IMR-90 (cell line): ENCODE results near the gene PGK1. TPM values are rescaled to one million over a fixed set of nuclear protein-coding genes. Genes with fewer than 3 reads are reported as not detected.
"Not testable (repeated sequence)": the region's sequence is repeated elsewhere in the genome, so short reads cannot be mapped to it uniquely, and the experiment has no call there.

ENCODE experiments used
- ATAC-seq: fragments of 200-7000 bp; cut with Tn5 transposase; 2 replicates; pipeline ENCODE4 v1.9.1; 2020; ENCODE audit warnings: low read depth, mild to moderate bottlenecking, moderate library complexity
- BruUV-seq: library from RNA; stranded (reverse); fragments of 400-500 nt; replicated peaks from 2 replicates; lab custom pipeline; 2021; lab: Mats Ljungman, UMichigan
- CTCF ChIA-PET: fragments of 300-600 bp; formaldehyde crosslinking; extraction: SDS; loops from one replicate; lab custom pipeline; 2021; ENCODE audit warnings: antibody characterized with exemption; lab: Yijun Ruan, JAX
- POLR2A ChIA-PET: fragments of 300-600 bp; sonication (Branson Sonifier 250); formaldehyde crosslinking; loops from one replicate; lab custom pipeline; 2022; ENCODE audit warnings: antibody characterized with exemption; ENCODE audit not compliant: unreplicated experiment; lab: Charles Lee
- DNase-seq: peaks from one replicate; pipeline ENCODE4 v3.0.0; 2013
- H2AFZ ChIP-seq: replicated peaks from 2 replicates; pipeline ENCODE3; 2013; ENCODE audit warnings: low read length, mild to moderate bottlenecking; ENCODE audit not compliant: poor library complexity
- H2AK5ac ChIP-seq: 2 replicates; pipeline ENCODE4 v1.6.1; 2013; ENCODE audit warnings: low read depth, low read length, inconsistent platforms
- H2AK9ac ChIP-seq: replicated peaks from 2 replicates; pipeline ENCODE3; 2013; ENCODE audit warnings: mild to moderate bottlenecking, low read depth, low read length, moderate library complexity; ENCODE audit not compliant: poor library complexity
- H2BK120ac ChIP-seq: 2 replicates; pipeline ENCODE4 v1.6.1; 2013; ENCODE audit warnings: low read depth, low read length, inconsistent platforms
- H2BK15ac ChIP-seq: 3 replicates; pipeline ENCODE4 v1.6.1; 2013; ENCODE audit warnings: low read depth, low read length, inconsistent platforms
- H2BK20ac ChIP-seq: 2 replicates; pipeline ENCODE4 v1.6.1; 2013; ENCODE audit warnings: low read depth, mild to moderate bottlenecking, inconsistent platforms, low read length, moderate library complexity
- H2BK5ac ChIP-seq: 2 replicates; pipeline ENCODE4 v1.6.1; 2013; ENCODE audit warnings: mild to moderate bottlenecking, low read depth, low read length, inconsistent platforms; ENCODE audit not compliant: poor library complexity, severe bottlenecking
- H3K14ac ChIP-seq: replicated peaks from 2 replicates; pipeline ENCODE4 v1.6.1; 2013; ENCODE audit warnings: low read depth, low read length, inconsistent platforms
- H3K18ac ChIP-seq: 2 replicates; pipeline ENCODE4 v1.6.1; 2013; ENCODE audit warnings: low read depth, low read length, control low read depth
- H3K23ac ChIP-seq: 2 replicates; pipeline ENCODE4 v1.6.1; 2013; ENCODE audit warnings: low read depth, low read length, inconsistent platforms
- H3K27ac ChIP-seq: 2 replicates; pipeline ENCODE4 v1.5.1; 2013; ENCODE audit warnings: mild to moderate bottlenecking, control low read depth, low read length; ENCODE audit not compliant: insufficient read depth
- H3K27me3 ChIP-seq: 2 replicates; pipeline ENCODE4 v1.6.1; 2013; ENCODE audit warnings: low read length; ENCODE audit not compliant: control insufficient read depth, insufficient read depth
- H3K36me3 ChIP-seq: 2 replicates; pipeline ENCODE4 v1.6.1; 2013; ENCODE audit warnings: low read length, mixed read lengths; ENCODE audit not compliant: control insufficient read depth, insufficient read depth
- H3K4ac ChIP-seq: 2 replicates; pipeline ENCODE4 v1.6.1; 2013; ENCODE audit warnings: low read depth, low read length, inconsistent platforms
- H3K4me1 ChIP-seq: 2 replicates; pipeline ENCODE4 v1.6.1; 2013; ENCODE audit warnings: low read length, mixed read lengths; ENCODE audit not compliant: control insufficient read depth, insufficient read depth
- H3K4me2 ChIP-seq: 2 replicates; pipeline ENCODE4 v1.6.1; 2013; ENCODE audit warnings: low read depth, mild to moderate bottlenecking, control low read depth, low read length, moderate library complexity
- H3K4me3 ChIP-seq: 2 replicates; pipeline ENCODE4 v1.5.1; 2013; ENCODE audit warnings: low read depth, mild to moderate bottlenecking, control low read depth, low read length, moderate library complexity; ENCODE audit not compliant: insufficient read depth
- H3K56ac ChIP-seq: 2 replicates; pipeline ENCODE4 v1.6.1; 2013; ENCODE audit warnings: low read length, inconsistent platforms; ENCODE audit not compliant: insufficient read depth; ENCODE audit errors: extremely low read depth
- H3K79me1 ChIP-seq, 2 experiments: 2 replicates each; pipeline ENCODE4 v1.6.1; 2013; ENCODE audit warnings: low read length in 2 of 2, inconsistent platforms in 1 of 2, low read depth in 1 of 2
- H3K9ac ChIP-seq: 2 replicates; pipeline ENCODE4 v1.6.1; 2013; ENCODE audit warnings: low read depth, low read length, control low read depth
- H3K9me1 ChIP-seq: 2 replicates; pipeline ENCODE4 v1.6.1; 2013; ENCODE audit warnings: low read length, inconsistent platforms; ENCODE audit not compliant: insufficient read depth
- H3K9me3 ChIP-seq: 2 replicates; pipeline ENCODE4 v1.6.1; 2013; ENCODE audit warnings: low read length; ENCODE audit not compliant: control insufficient read depth, insufficient read depth
- H4K20me1 ChIP-seq: 2 replicates; pipeline ENCODE4 v1.6.1; 2013; ENCODE audit warnings: low read length, inconsistent platforms; ENCODE audit not compliant: insufficient read depth
- H4K5ac ChIP-seq: 2 replicates; pipeline ENCODE4 v1.6.1; 2013; ENCODE audit warnings: mild to moderate bottlenecking, low read depth, low read length, control low read depth
- H4K8ac ChIP-seq, 2 experiments: 2 replicates each; pipeline ENCODE4 v1.6.1; 2013; ENCODE audit warnings: low read depth in 2 of 2, low read length in 2 of 2, control low read depth in 1 of 2, inconsistent platforms in 1 of 2
- H4K91ac ChIP-seq: 2 replicates; pipeline ENCODE4 v1.6.1; 2013; ENCODE audit warnings: low read depth, low read length, inconsistent platforms; ENCODE audit not compliant: insufficient read depth
- dilution Hi-C: fragments of 300-500 bp; cut with HindIII; formaldehyde crosslinking; loops from one replicate; pipeline ENCODE4 v1.14.3; 2018; ENCODE audit warnings: low sequenced_read_pairs; ENCODE audit not compliant: unreplicated experiment
- in situ Hi-C: fragments of 300-500 bp; cut with MboI; formaldehyde crosslinking; loops from 3 replicates; pipeline ENCODE4 v1.14.3; 2019; ENCODE audit warnings: low sequenced_read_pairs, inconsistent platforms, mixed read lengths
- intact Hi-C: fragments of 100-400 bp; cut with micrococcal nuclease; formaldehyde crosslinking; loops from 2 replicates; pipeline ENCODE4 v1.10.0; 2022
- polyA plus RNA-seq, 3 experiments: library from polyadenylated mRNA; depleted of rRNA; stranded (reverse); fragments of >200 nt; gene quantifications; 2 replicates each; pipeline ENCODE4 v1.2.3, GENCODE V29; 2012; ENCODE audit warnings: low replicate concordance in 1 of 3
- total RNA-seq: library from RNA; depleted of rRNA; stranded (reverse); fragments of >200 nt; gene quantifications from 2 replicates; pipeline ENCODE4 v1.2.3, GENCODE V29; 2012

Gene PGK1
- total and polyA plus RNA-seq, 2 of the 4 experiments (the other 2 are of a cell fraction) = 498 to 744 TPM

DNA sequence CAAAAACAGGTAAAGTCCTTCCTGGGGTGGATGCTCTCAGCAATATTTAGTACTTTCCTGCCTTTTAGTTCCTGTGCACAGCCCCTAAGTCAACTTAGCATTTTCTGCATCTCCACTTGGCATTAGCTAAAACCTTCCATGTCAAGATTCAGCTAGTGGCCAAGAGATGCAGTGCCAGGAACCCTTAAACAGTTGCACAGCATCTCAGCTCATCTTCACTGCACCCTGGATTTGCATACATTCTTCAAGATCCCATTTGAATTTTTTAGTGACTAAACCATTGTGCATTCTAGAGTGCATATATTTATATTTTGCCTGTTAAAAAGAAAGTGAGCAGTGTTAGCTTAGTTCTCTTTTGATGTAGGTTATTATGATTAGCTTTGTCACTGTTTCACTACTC, 21.7 kb downstream of the PGK1 start:
- ATAC-seq = 0 out of 2 replicates have a peak, but pooled peaks have one; percentile 14

More for the DNA sequence above, 21.7 kb downstream of the PGK1 start:
- H2BK20ac ChIP-seq, H2BK120ac ChIP-seq, H3K4me3 ChIP-seq, H2BK5ac ChIP-seq, H3K56ac ChIP-seq, H3K4me1 ChIP-seq, H3K9ac ChIP-seq, H3K79me1 ChIP-seq, H4K5ac ChIP-seq, H4K8ac ChIP-seq, POLR2A ChIA-PET, H2AK5ac ChIP-seq, dilution Hi-C loops, H3K9me3 ChIP-seq, H2AK9ac ChIP-seq, BruUV-seq, DNase-seq, H3K18ac ChIP-seq, H3K14ac ChIP-seq, H2BK15ac ChIP-seq, H3K4me2 ChIP-seq, H3K4ac ChIP-seq, H3K9me1 ChIP-seq, H2AFZ ChIP-seq, H3K27ac ChIP-seq, H3K23ac ChIP-seq, H4K91ac ChIP-seq, intact Hi-C loops, in situ Hi-C loops, H3K27me3 ChIP-seq: not testable (repeated sequence)
- peaks cover 37% of the 10 kb centered on the region for H4K20me1 ChIP-seq
- H3K36me3 ChIP-seq = peaks cover 28% of the 10 kb centered on the region
- CTCF ChIA-PET = interaction anchor here (1.3 kb wide), 1 partner anchor 11 kb away, joined by 3 read pairs; no protein-coding TSS in a partner anchor
